GM21360 (cell line): Measurements from ENCODE around the gene VAMP5.
A peak's percentile ranks its signal among the peaks of the same experiment; 100 is the strongest.
"Not testable (repeated sequence)": the region's sequence is repeated elsewhere in the genome, so short reads cannot be mapped to it uniquely, and the experiment has no call there.

Experiments
- ATAC-seq: cut with Tn5 transposase; IDR thresholded peaks from one replicate; pipeline ENCODE4 v1.9.1; 2021; ENCODE audit warnings: mild to moderate bottlenecking, moderate library complexity; ENCODE audit not compliant: unreplicated experiment

The VAMP5 gene

GRCh38 chr2:85600235-85600575 is 16.0 kb downstream of the VAMP5 start:
- ATAC-seq = no peak

GRCh38 chr2:85600951-85601770 is 16.9 kb downstream of the VAMP5 start:
- ATAC-seq = no peak

- peak; percentile 27 for ATAC-seq
Observed at GRCh38 chr2:85601771-85602475, 17.7 kb downstream of the VAMP5 start.

GRCh38 chr2:85602476-85603234 is 18.4 kb downstream of the VAMP5 start, which contains the start of gene TMEM150A:
Gene TMEM150A (minus strand): TSS chr2:85602698. CDS start chr2:85601948, 750 bp downstream.
- peak; percentile 93 for ATAC-seq

- not testable (repeated sequence) for ATAC-seq
Observed at GRCh38 chr2:85604133-85604444, 19.9 kb downstream of the VAMP5 start.

GRCh38 chr2:85604568-85605339 is 20.5 kb downstream of the VAMP5 start:
- no peak for ATAC-seq

GRCh38 chr2:85605406-85606115 is 21.3 kb downstream of the VAMP5 start:
- no peak for ATAC-seq

GRCh38 chr2:85606116-85606455 is 21.9 kb downstream of the VAMP5 start:
- ATAC-seq = no peak

GRCh38 chr2:85607268-85608215 is 23.3 kb downstream of the VAMP5 start:
- no peak for ATAC-seq

- ATAC-seq = no peak
Observed at GRCh38 chr2:85611217-85611704, 27.0 kb downstream of the VAMP5 start.

GRCh38 chr2:85611705-85612587 is 27.7 kb downstream of the VAMP5 start, which contains the start of gene C2orf68:
Gene C2orf68 (minus strand): TSS chr2:85612066. CDS start chr2:85611984, 82 bp downstream.
- peak; percentile 75 for ATAC-seq

- no peak for ATAC-seq
Observed at GRCh38 chr2:85613717-85614515, 29.7 kb downstream of the VAMP5 start.

GRCh38 chr2:85614757-85615156 is 30.5 kb downstream of the VAMP5 start:
- ATAC-seq = not testable (repeated sequence)

- no peak for ATAC-seq
Observed at GRCh38 chr2:85615413-85615728, 31.1 kb downstream of the VAMP5 start.

GRCh38 chr2:85617723-85618122 is 33.5 kb downstream of the VAMP5 start:
- not testable (repeated sequence) for ATAC-seq

GRCh38 chr2:85619617-85620016 is 35.4 kb downstream of the VAMP5 start:
- no peak for ATAC-seq

GRCh38 chr2:85621338-85621737 is 37.1 kb downstream of the VAMP5 start:
- ATAC-seq = no peak
